DND-41 (cell line): ENCODE measurements around the gene ALS2.

ENCODE experiments used
- ATAC-seq: fragments of 200-7000 bp; cut with Tn5 transposase; 3 replicates; pipeline ENCODE4 v1.9.1; 2021; ENCODE audit warnings: low read depth; ENCODE audit not compliant: insufficient read depth
- DNase-seq: peaks from one replicate; pipeline ENCODE4 v3.0.0-alpha.2; 2020
- H2AFZ ChIP-seq: 2 replicates; pipeline ENCODE4 v1.6.0; 2012; ENCODE audit warnings: low read depth, low read length
- H3K27ac ChIP-seq: 2 replicates; pipeline ENCODE4 v1.5.1; 2012; ENCODE audit warnings: low read length, inconsistent platforms
- H3K27me3 ChIP-seq: fragments of 200-600 bp; sonication (generic); 2 replicates; pipeline ENCODE4 v1.6.0; 2012; ENCODE audit warnings: low read length, mild to moderate bottlenecking, inconsistent platforms; ENCODE audit not compliant: insufficient read depth, poor library complexity
- H3K36me3 ChIP-seq: 2 replicates; pipeline ENCODE4 v1.5.1; 2012; ENCODE audit warnings: low read length, inconsistent platforms; ENCODE audit not compliant: insufficient read depth
- H3K4me1 ChIP-seq: 2 replicates; pipeline ENCODE4 v1.5.1; 2012; ENCODE audit warnings: mild to moderate bottlenecking, low read length; ENCODE audit not compliant: insufficient read depth
- H3K4me2 ChIP-seq: 2 replicates; pipeline ENCODE4 v1.6.0; 2012; ENCODE audit warnings: mild to moderate bottlenecking, moderate library complexity, low read length, inconsistent platforms; ENCODE audit not compliant: insufficient read depth
- H3K4me3 ChIP-seq, 2 experiments: fragments of 200-600 bp in 1 of 2; shearing (Covaris generic) in 1 of 2; 2 replicates each; pipeline ENCODE4 v1.5.1; 2012 to 2016; ENCODE audit warnings: inconsistent platforms in 2 of 2, low read length in 2 of 2, mild to moderate bottlenecking in 2 of 2, low read depth in 1 of 2, moderate library complexity in 1 of 2
- H3K79me2 ChIP-seq: 2 replicates; pipeline ENCODE4 v1.6.0; 2012; ENCODE audit warnings: low read length, inconsistent platforms; ENCODE audit not compliant: insufficient read depth
- H3K9ac ChIP-seq: 2 replicates; pipeline ENCODE4 v1.6.0; 2012; ENCODE audit warnings: low read depth, mild to moderate bottlenecking, inconsistent platforms, low read length, moderate library complexity
- H3K9me3 ChIP-seq: 2 replicates; pipeline ENCODE4 v1.5.1; 2012; ENCODE audit warnings: low read length, moderate library complexity, mild to moderate bottlenecking, inconsistent platforms; ENCODE audit not compliant: insufficient read depth, severe bottlenecking
- H4K20me1 ChIP-seq: 2 replicates; pipeline ENCODE4 v1.6.0; 2012; ENCODE audit warnings: low read length; ENCODE audit not compliant: insufficient read depth
- CTCF ChIP-seq: IDR thresholded peaks from 2 replicates; pipeline ENCODE4 v1.5.1; 2012; ENCODE audit warnings: borderline replicate concordance, low read length, moderate library complexity, mild to moderate bottlenecking; ENCODE audit not compliant: poor library complexity, severe bottlenecking; ENCODE audit errors: extremely low read depth
- EZH2 ChIP-seq: IDR thresholded peaks from 3 replicates; pipeline ENCODE4 v1.6.1; 2012; ENCODE audit warnings: borderline replicate concordance, low read depth, mild to moderate bottlenecking, moderate library complexity, low read length, inconsistent platforms; ENCODE audit not compliant: severe bottlenecking

Gene ALS2

GRCh38 chr2:201808027-201808426, 27.3 kb upstream of the ALS2 start:
- Histone ChIP-seq H3K9ac (no peak overlapping the region), H3K27me3 (peaks cover 14% of the 10 kb centered on the region), H3K4me1 (no peaks in the 10 kb centered on the region), H3K9me3 (no peaks in the 10 kb centered on the region), H3K36me3 (no peaks in the 10 kb centered on the region), H4K20me1 (no peaks in the 10 kb centered on the region), H2AFZ (no peak overlapping the region), H3K27ac (no peak overlapping the region), H3K79me2 (no peaks in the 10 kb centered on the region), H3K4me2 (no peak overlapping the region), H3K4me3 (no peak overlapping the region)
- DNase-seq (no peak), ATAC-seq (no peak)
- TF ChIP-seq EZH2 = no peak
- no peak for TF ChIP-seq CTCF

GRCh38 chr2:201807452-201807999, 26.8 kb upstream of the ALS2 start:
- no peak overlapping the region for H3K4me3 ChIP-seq
- TF ChIP-seq CTCF (no peak), EZH2 (no peak)
- no peak overlapping the region for H2AFZ ChIP-seq
- peaks cover 11% of the 10 kb centered on the region for H3K27me3 ChIP-seq
- no peaks in the 10 kb centered on the region for H3K4me1 ChIP-seq
- no peaks in the 10 kb centered on the region for H3K9me3 ChIP-seq
- H3K9ac ChIP-seq = no peak overlapping the region
- H3K27ac ChIP-seq = no peak overlapping the region
- ATAC-seq = no peak
- H4K20me1 ChIP-seq = no peaks in the 10 kb centered on the region
- H3K36me3 ChIP-seq = no peaks in the 10 kb centered on the region
- H3K4me2 ChIP-seq = no peak overlapping the region
- no peaks in the 10 kb centered on the region for H3K79me2 ChIP-seq
- DNase-seq = no peak

GRCh38 chr2:201806442-201807170, 25.9 kb upstream of the ALS2 start, which contains the start of gene CDK15:
Gene CDK15 (plus strand): TSS chr2:201806537. CDS start chr2:201806665, 128 bp downstream.
- H3K9ac ChIP-seq = no peak within 1 kb of the TSS
- no peak for ATAC-seq
- DNase-seq = no peak

More at GRCh38 chr2:201806442-201807170, 25.9 kb upstream of the ALS2 start, which contains the start of gene CDK15:
- peaks cover 13% of the 10 kb centered on the region for H3K27me3 ChIP-seq
- H3K36me3 ChIP-seq = no peaks in the 10 kb centered on the region
- no peak for TF ChIP-seq CTCF
- no peak for TF ChIP-seq EZH2
- no peaks in the 10 kb centered on the region for H3K79me2 ChIP-seq
- no peak within 1 kb of the TSS for H3K4me2 ChIP-seq
- no peaks in the 10 kb centered on the region for H3K9me3 ChIP-seq
- H2AFZ ChIP-seq = no peak within 1 kb of the TSS
- H3K27ac ChIP-seq = no peak within 1 kb of the TSS
- no peaks in the 10 kb centered on the region for H4K20me1 ChIP-seq
- no peaks in the 10 kb centered on the region for H3K4me1 ChIP-seq
- no peak within 1 kb of the TSS for H3K4me3 ChIP-seq
